Keratinocyte (primary cell): ENCODE data around the gene NPIPB4.
"Not testable (repeated sequence)": the region's sequence is repeated elsewhere in the genome, so short reads cannot be mapped to it uniquely, and the experiment has no call there.

Source experiments
- EZH2 ChIP-seq: IDR thresholded peaks from one replicate; pipeline ENCODE4 v1.6.1; 2012; ENCODE audit warnings: inconsistent platforms, mild to moderate bottlenecking, low read length, moderate library complexity
- TF ChIP-seq, protein P1 (sequence below), 3 experiments: IDR thresholded peaks in 1 of 3; conservative IDR thresholded peaks in 1 of 3; optimal IDR thresholded peaks in 1 of 3; 2 replicates in 2 of 3; 3 replicates in 1 of 3; pipeline versions ENCODE3 to v1.5.1; 2011; ENCODE audit warnings: low read length in 3 of 3, mild to moderate bottlenecking in 3 of 3, moderate library complexity in 2 of 3, control low read depth in 1 of 3, inconsistent platforms in 1 of 3; ENCODE audit not compliant: insufficient read depth in 2 of 3; ENCODE audit errors: extremely low read depth in 1 of 3

GRCh38 chr16:21835747-21836146 lies 21.8 kb downstream of the NPIPB4 start:
- TF ChIP-seq, protein P1, sequence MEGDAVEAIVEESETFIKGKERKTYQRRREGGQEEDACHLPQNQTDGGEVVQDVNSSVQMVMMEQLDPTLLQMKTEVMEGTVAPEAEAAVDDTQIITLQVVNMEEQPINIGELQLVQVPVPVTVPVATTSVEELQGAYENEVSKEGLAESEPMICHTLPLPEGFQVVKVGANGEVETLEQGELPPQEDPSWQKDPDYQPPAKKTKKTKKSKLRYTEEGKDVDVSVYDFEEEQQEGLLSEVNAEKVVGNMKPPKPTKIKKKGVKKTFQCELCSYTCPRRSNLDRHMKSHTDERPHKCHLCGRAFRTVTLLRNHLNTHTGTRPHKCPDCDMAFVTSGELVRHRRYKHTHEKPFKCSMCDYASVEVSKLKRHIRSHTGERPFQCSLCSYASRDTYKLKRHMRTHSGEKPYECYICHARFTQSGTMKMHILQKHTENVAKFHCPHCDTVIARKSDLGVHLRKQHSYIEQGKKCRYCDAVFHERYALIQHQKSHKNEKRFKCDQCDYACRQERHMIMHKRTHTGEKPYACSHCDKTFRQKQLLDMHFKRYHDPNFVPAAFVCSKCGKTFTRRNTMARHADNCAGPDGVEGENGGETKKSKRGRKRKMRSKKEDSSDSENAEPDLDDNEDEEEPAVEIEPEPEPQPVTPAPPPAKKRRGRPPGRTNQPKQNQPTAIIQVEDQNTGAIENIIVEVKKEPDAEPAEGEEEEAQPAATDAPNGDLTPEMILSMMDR (optimal IDR thresholded peaks at IDR 0.05 in 1 of 3, IDR thresholded peaks at IDR 0.05 in 1 of 3, conservative IDR thresholded peaks at IDR 0.05 in 1 of 3; ENCODE audit: extremely low read depth in 1 of 3, insufficient read depth in 2 of 3, low read length in 3 of 3): not testable (repeated sequence)
- not testable (repeated sequence) for TF ChIP-seq EZH2
